Astrocyte of the hippocampus (primary cell): ENCODE data around the gene CREB5.

ENCODE experiments used
- DNase-seq: peaks from one replicate; pipeline ENCODE4 v3.0.0; 2011; ENCODE audit warnings: low read depth, low spot score

The CREB5 gene

GRCh38 chr7:28512668-28513440 lies 100.5 kb downstream of the CREB5 start:
- DNase-seq, result no peak

GRCh38 chr7:28516390-28517172 lies 104.3 kb downstream of the CREB5 start:
- no peak for DNase-seq

GRCh38 chr7:28517206-28517605 lies 104.9 kb downstream of the CREB5 start:
- DNase-seq, result peak; percentile 67

- no peak for DNase-seq
Observed at GRCh38 chr7:28517606-28518005, 105.3 kb downstream of the CREB5 start.

GRCh38 chr7:28520074-28521015 lies 108.0 kb downstream of the CREB5 start:
- no peak for DNase-seq

GRCh38 chr7:28524978-28525377 lies 112.7 kb downstream of the CREB5 start:
- DNase-seq, result no peak

GRCh38 chr7:28528899-28529298 lies 116.6 kb downstream of the CREB5 start:
- no peak for DNase-seq

- no peak for DNase-seq
Observed at GRCh38 chr7:28529755-28530154, 117.4 kb downstream of the CREB5 start.

- peak; percentile 79 for DNase-seq
Observed at GRCh38 chr7:28530175-28530802, 118.0 kb downstream of the CREB5 start.

GRCh38 chr7:28530803-28531175 lies 118.5 kb downstream of the CREB5 start:
- no peak for DNase-seq

GRCh38 chr7:28531291-28531690 lies 119.0 kb downstream of the CREB5 start:
- DNase-seq, result no peak

GRCh38 chr7:28532181-28532580 lies 119.9 kb downstream of the CREB5 start:
- no peak for DNase-seq

GRCh38 chr7:28533267-28533666 lies 120.9 kb downstream of the CREB5 start:
- no peak for DNase-seq

GRCh38 chr7:28533731-28534531 lies 121.6 kb downstream of the CREB5 start:
- DNase-seq, result peak; percentile 69

- DNase-seq, result peak; percentile 42
Observed at GRCh38 chr7:28536259-28536658, 123.9 kb downstream of the CREB5 start.

- DNase-seq, result no peak
Observed at GRCh38 chr7:28539289-28539981, 127.1 kb downstream of the CREB5 start.

- no peak for DNase-seq
Observed at GRCh38 chr7:28542410-28542809, 130.1 kb downstream of the CREB5 start.

GRCh38 chr7:28544453-28545117 lies 132.3 kb downstream of the CREB5 start:
- no peak for DNase-seq

GRCh38 chr7:28546067-28546466 lies 133.7 kb downstream of the CREB5 start:
- no peak for DNase-seq
